ENCODE data around the gene ZNF28. TPM values are rescaled to one million over a fixed set of nuclear protein-coding genes. Genes with fewer than 3 reads are reported as not detected.
"Not testable (repeated sequence)": the region's sequence is repeated elsewhere in the genome, so short reads cannot be mapped to it uniquely, and the experiment has no call there.

The ZNF28 gene
- total and polyA plus RNA-seq, 2 of the 4 experiments (the other 2 are of a cell fraction) = 4.4 to 24.7 TPM

DNA sequence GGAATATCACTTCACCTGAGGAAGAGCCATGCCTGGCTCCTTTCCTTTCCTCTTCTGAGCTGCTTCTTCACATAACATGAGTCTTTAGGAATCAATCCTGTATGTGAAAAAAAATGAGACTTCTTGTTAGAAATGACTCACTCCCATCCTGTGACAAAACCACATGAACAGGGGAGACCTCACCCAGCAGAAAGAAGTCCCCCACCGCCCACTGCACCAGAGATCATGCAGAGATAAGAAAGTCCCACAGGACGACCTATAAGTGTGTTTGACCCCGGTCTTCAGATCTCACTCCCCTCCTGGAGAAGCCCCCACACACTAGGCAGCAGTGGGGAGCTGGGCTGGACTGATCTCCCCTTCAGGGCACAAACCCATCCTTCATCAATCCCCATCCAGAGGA is 42.6 kb downstream of the ZNF28 start:
- Histone ChIP-seq H2BK15ac (ENCODE audit: low read depth, low read length) (no peak overlapping the region), H2BK20ac (ENCODE audit: low read depth, low read length) (no peak overlapping the region), H3K27me3 (ENCODE audit: control insufficient read depth, insufficient read depth, low read length) (no peaks in the 10 kb centered on the region), H3K9me1 (ENCODE audit: insufficient read depth, low read length) (no peaks in the 10 kb centered on the region), H4K8ac (ENCODE audit: low read depth in 2 of 2, low read length in 2 of 2) (no peak overlapping the region), H3K14ac (replicated peaks; ENCODE audit: low read depth, low read length) (no peak overlapping the region), H3K56ac (ENCODE audit: extremely low read depth, insufficient read depth, low read length) (no peak overlapping the region), H2BK120ac (ENCODE audit: low read depth, low read length) (no peak overlapping the region), H3K9me3 (ENCODE audit: control insufficient read depth, insufficient read depth, low read length) (no peaks in the 10 kb centered on the region), H3K79me1 (ENCODE audit: low read depth in 1 of 2, low read length in 2 of 2) (no peaks in the 10 kb centered on the region; a peak in 1 of 4 replicates), H3K4me1 (ENCODE audit: control insufficient read depth, insufficient read depth, low read length) (no peaks in the 10 kb centered on the region), H3K23ac (ENCODE audit: low read depth, low read length) (no peak overlapping the region), H2BK5ac (ENCODE audit: low read depth, low read length, poor library complexity, severe bottlenecking) (no peak overlapping the region), H3K18ac (ENCODE audit: low read depth, low read length) (no peak overlapping the region), H4K20me1 (ENCODE audit: insufficient read depth, low read length) (no peaks in the 10 kb centered on the region), H3K4me3 (ENCODE audit: insufficient read depth, low read depth, low read length) (no peak overlapping the region), H3K36me3 (ENCODE audit: control insufficient read depth, insufficient read depth, low read length) (peaks cover 10% of the 10 kb centered on the region), H2AK9ac (replicated peaks; ENCODE audit: low read depth, low read length, poor library complexity) (no peak overlapping the region), H3K4ac (ENCODE audit: low read depth, low read length) (no peak overlapping the region), H3K4me2 (ENCODE audit: low read depth, low read length) (no peak overlapping the region), H3K9ac (ENCODE audit: low read depth, low read length) (no peak overlapping the region), H4K5ac (ENCODE audit: low read depth, low read length) (no peak overlapping the region), H4K91ac (ENCODE audit: insufficient read depth, low read depth, low read length) (no peak overlapping the region), H2AK5ac (ENCODE audit: low read depth, low read length) (no peak overlapping the region), H3K27ac (ENCODE audit: insufficient read depth, low read length) (no peak overlapping the region), H2AFZ (replicated peaks; ENCODE audit: low read length, poor library complexity) (no peak overlapping the region)
- TF ChIP-seq POLR2A (IDR thresholded peaks at IDR 0.05; ENCODE audit: low read depth, low read length) (no peak), CHD1 (IDR thresholded peaks at IDR 0.05; ENCODE audit: low read depth, low read length) (no peak), MXI1 (IDR thresholded peaks at IDR 0.05; ENCODE audit: borderline replicate concordance, low read depth, low read length) (no peak), NFE2L2 (IDR thresholded peaks at IDR 0.05; ENCODE audit: low read depth, low read length) (no peak), MAZ (IDR thresholded peaks at IDR 0.05; ENCODE audit: borderline replicate concordance, low read depth, low read length) (no peak)
- TF ChIP-seq, protein P1, sequence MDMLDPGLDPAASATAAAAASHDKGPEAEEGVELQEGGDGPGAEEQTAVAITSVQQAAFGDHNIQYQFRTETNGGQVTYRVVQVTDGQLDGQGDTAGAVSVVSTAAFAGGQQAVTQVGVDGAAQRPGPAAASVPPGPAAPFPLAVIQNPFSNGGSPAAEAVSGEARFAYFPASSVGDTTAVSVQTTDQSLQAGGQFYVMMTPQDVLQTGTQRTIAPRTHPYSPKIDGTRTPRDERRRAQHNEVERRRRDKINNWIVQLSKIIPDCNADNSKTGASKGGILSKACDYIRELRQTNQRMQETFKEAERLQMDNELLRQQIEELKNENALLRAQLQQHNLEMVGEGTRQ (IDR thresholded peaks at IDR 0.05; ENCODE audit: low read depth, low read length) = no peak
- TF ChIP-seq, protein P2, sequence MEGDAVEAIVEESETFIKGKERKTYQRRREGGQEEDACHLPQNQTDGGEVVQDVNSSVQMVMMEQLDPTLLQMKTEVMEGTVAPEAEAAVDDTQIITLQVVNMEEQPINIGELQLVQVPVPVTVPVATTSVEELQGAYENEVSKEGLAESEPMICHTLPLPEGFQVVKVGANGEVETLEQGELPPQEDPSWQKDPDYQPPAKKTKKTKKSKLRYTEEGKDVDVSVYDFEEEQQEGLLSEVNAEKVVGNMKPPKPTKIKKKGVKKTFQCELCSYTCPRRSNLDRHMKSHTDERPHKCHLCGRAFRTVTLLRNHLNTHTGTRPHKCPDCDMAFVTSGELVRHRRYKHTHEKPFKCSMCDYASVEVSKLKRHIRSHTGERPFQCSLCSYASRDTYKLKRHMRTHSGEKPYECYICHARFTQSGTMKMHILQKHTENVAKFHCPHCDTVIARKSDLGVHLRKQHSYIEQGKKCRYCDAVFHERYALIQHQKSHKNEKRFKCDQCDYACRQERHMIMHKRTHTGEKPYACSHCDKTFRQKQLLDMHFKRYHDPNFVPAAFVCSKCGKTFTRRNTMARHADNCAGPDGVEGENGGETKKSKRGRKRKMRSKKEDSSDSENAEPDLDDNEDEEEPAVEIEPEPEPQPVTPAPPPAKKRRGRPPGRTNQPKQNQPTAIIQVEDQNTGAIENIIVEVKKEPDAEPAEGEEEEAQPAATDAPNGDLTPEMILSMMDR (conservative IDR thresholded peaks at IDR 0.05; ENCODE audit: low read depth, low read length) = no peak
- dilution Hi-C loops (cut with HindIII; ENCODE audit: low sequenced_read_pairs, unreplicated experiment) (no loop called here), intact Hi-C loops (cut with micrococcal nuclease) (no loop called here), in situ Hi-C loops (cut with MboI; ENCODE audit: low sequenced_read_pairs) (no loop called here)
- no TSS peak for BruUV-seq (replicated peaks)
- no peak for ATAC-seq (ENCODE audit: low read depth)
- CTCF ChIA-PET = no interaction called here
- no CpG with 5 or more reads among the region's 3 CpGs for WGBS, 2 experiments (ENCODE audit: extremely low coverage in 2 of 2, insufficient read length in 1 of 2)
- peak; percentile 3 for DNase-seq
- POLR2A ChIA-PET (ENCODE audit: unreplicated experiment) = no interaction called here

- H2BK15ac ChIP-seq (ENCODE audit: low read depth, low read length); ATAC-seq (ENCODE audit: low read depth); DNase-seq; H2AK9ac ChIP-seq (replicated peaks; ENCODE audit: low read depth, low read length, poor library complexity); H2AK5ac ChIP-seq (ENCODE audit: low read depth, low read length); H2BK120ac ChIP-seq (ENCODE audit: low read depth, low read length); BruUV-seq (replicated peaks); H3K9me1 ChIP-seq (ENCODE audit: insufficient read depth, low read length); intact Hi-C loops (cut with micrococcal nuclease); H3K36me3 ChIP-seq (ENCODE audit: control insufficient read depth, insufficient read depth, low read length); CTCF ChIA-PET; H3K27ac ChIP-seq (ENCODE audit: insufficient read depth, low read length); H3K79me1 ChIP-seq (ENCODE audit: low read depth in 1 of 2, low read length in 2 of 2); H3K4me1 ChIP-seq (ENCODE audit: control insufficient read depth, insufficient read depth, low read length); H3K56ac ChIP-seq (ENCODE audit: extremely low read depth, insufficient read depth, low read length); H3K14ac ChIP-seq (replicated peaks; ENCODE audit: low read depth, low read length); H3K4ac ChIP-seq (ENCODE audit: low read depth, low read length); H4K20me1 ChIP-seq (ENCODE audit: insufficient read depth, low read length); H3K9ac ChIP-seq (ENCODE audit: low read depth, low read length); in situ Hi-C loops (cut with MboI; ENCODE audit: low sequenced_read_pairs); H4K8ac ChIP-seq (ENCODE audit: low read depth in 2 of 2, low read length in 2 of 2); H3K27me3 ChIP-seq (ENCODE audit: control insufficient read depth, insufficient read depth, low read length); dilution Hi-C loops (cut with HindIII; ENCODE audit: low sequenced_read_pairs, unreplicated experiment); H4K91ac ChIP-seq (ENCODE audit: insufficient read depth, low read depth, low read length); H2AFZ ChIP-seq (replicated peaks; ENCODE audit: low read length, poor library complexity); H4K5ac ChIP-seq (ENCODE audit: low read depth, low read length); H3K4me2 ChIP-seq (ENCODE audit: low read depth, low read length); POLR2A ChIA-PET (ENCODE audit: unreplicated experiment); H3K9me3 ChIP-seq (ENCODE audit: control insufficient read depth, insufficient read depth, low read length); H3K18ac ChIP-seq (ENCODE audit: low read depth, low read length); H2BK5ac ChIP-seq (ENCODE audit: low read depth, low read length, poor library complexity, severe bottlenecking); H3K4me3 ChIP-seq (ENCODE audit: insufficient read depth, low read depth, low read length); H3K23ac ChIP-seq (ENCODE audit: low read depth, low read length); H2BK20ac ChIP-seq (ENCODE audit: low read depth, low read length): not testable (repeated sequence)
- 20% methylated on average over 1 of the region's 2 CpGs; no CpG with 5 or more reads in 1 of the 2 experiments for WGBS, 2 experiments (ENCODE audit: extremely low coverage in 2 of 2, insufficient read length in 1 of 2)
Measured at GRCh38 chr19:52756447-52756846, 65.0 kb downstream of the ZNF28 start.
